ENCODE data around the gene PRR19. TPM values are rescaled to one million over a fixed set of nuclear protein-coding genes. Genes with fewer than 3 reads are reported as not detected.

The PRR19 gene
- polyA plus RNA-seq, 2 donors, result 0.81 to 1.1 TPM

DNA sequence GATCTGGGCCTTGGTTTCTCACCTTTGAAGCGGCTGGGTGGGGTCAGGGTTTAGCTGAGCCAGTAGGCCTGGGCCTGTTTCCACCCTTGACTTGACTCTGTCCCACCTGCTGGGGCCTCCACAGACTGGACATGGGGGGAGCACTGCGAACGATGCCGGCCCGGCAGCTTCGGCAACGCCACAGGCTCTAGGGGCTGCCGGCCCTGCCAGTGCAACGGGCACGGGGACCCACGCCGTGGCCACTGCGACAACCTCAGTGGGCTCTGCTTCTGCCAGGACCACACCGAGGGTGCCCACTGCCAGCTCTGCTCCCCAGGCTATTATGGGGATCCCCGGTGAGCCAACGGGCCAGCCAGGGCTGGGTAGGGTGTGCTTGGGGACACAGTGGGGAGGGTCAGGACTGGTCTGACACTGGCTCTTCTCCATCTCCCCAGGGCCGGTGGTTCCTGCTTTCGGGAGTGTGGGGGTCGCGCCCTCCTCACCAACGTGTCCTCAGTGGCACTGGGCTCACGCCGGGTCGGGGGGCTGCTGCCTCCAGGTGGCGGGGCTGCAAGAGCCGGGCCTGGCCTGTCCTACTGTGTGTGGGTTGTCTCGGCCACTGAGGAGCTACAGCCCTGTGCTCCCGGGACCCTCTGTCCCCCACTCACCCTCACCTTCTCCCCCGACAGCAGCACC is 51.5 kb downstream of the PRR19 start:
- Histone ChIP-seq H3K4me3 (ENCODE audit: low read depth in 1 of 2, low read length in 2 of 2) (no peak overlapping the region), H3K4me1 (ENCODE audit: control insufficient read depth in 2 of 2, insufficient read depth in 2 of 2, low read length in 1 of 2) (peaks cover 2 to 3% of the 10 kb centered on the region in 2 donors), H3K36me3 (ENCODE audit: control insufficient read depth in 2 of 2, insufficient read depth in 2 of 2, low read length in 1 of 2) (peaks cover 0 to 45% of the 10 kb centered on the region in 2 donors), H3K9me3 (ENCODE audit: control insufficient read depth in 2 of 2, insufficient read depth in 1 of 2, low read depth in 1 of 2, low read length in 1 of 2) (no peaks in the 10 kb centered on the region), H3K27ac (ENCODE audit: low read depth in 2 of 2, low read length in 1 of 2) (no peak overlapping the region), H3K27me3 (ENCODE audit: control insufficient read depth in 1 of 2, insufficient read depth in 2 of 2, low read length in 2 of 2) (no peaks in the 10 kb centered on the region)
- WGBS, 2 donors, result 95 to 96% methylated on average over 29 of the region's 29 CpGs

DNA sequence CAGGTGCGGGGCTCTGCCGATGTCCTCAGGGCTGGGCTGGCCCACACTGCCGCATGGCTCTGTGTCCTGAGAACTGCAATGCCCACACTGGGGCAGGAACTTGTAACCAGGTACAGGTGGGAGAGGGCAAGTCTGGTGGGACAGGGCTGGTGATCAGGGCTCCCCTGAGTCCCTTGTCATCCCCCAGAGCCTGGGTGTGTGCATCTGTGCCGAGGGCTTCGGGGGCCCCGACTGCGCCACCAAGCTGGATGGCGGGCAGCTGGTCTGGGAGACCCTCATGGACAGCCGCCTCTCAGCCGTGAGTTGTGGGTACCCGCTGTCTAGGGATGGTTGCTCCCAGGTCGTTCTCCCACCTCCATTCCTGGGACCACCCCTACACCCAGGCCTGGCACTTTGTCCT is 54.0 kb downstream of the PRR19 start:
- Histone ChIP-seq H3K4me1 (ENCODE audit: control insufficient read depth in 2 of 2, insufficient read depth in 2 of 2, low read length in 1 of 2) (peaks cover 2 to 3% of the 10 kb centered on the region in 2 donors), H3K9me3 (ENCODE audit: control insufficient read depth in 2 of 2, insufficient read depth in 1 of 2, low read depth in 1 of 2, low read length in 1 of 2) (no peaks in the 10 kb centered on the region), H3K4me3 (ENCODE audit: low read depth in 1 of 2, low read length in 2 of 2) (no peak overlapping the region), H3K27ac (ENCODE audit: low read depth in 2 of 2, low read length in 1 of 2) (no peak overlapping the region), H3K36me3 (ENCODE audit: control insufficient read depth in 2 of 2, insufficient read depth in 2 of 2, low read length in 1 of 2) (peaks cover 0 to 40% of the 10 kb centered on the region in 2 donors), H3K27me3 (ENCODE audit: control insufficient read depth in 1 of 2, insufficient read depth in 2 of 2, low read length in 2 of 2) (no peaks in the 10 kb centered on the region)
- 93 to 94% methylated on average over 12 of the region's 12 CpGs for WGBS, 2 donors

DNA sequence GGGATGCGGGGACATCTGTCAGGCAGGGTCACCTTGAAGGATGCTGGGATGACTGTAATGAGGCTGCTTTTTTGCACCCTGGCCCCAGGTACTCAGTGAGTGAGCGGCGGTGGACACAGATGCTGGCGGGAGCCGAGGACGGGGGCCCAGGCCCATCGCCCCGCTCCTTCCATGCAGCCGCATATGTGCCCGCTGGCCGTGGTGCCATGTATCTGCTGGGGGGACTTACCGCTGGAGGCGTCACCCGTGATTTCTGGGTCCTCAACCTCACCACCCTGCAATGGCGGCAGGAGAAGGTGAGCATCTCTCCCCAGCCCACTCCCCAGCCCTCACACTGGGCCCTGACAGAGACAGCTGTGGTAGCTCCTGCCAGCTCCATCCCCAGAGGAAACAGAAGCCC is 54.8 kb downstream of the PRR19 start:
- Histone ChIP-seq H3K36me3 (ENCODE audit: control insufficient read depth in 2 of 2, insufficient read depth in 2 of 2, low read length in 1 of 2) (peaks cover 0 to 35% of the 10 kb centered on the region in 2 donors), H3K4me3 (ENCODE audit: low read depth in 1 of 2, low read length in 2 of 2) (no peak overlapping the region), H3K9me3 (ENCODE audit: control insufficient read depth in 2 of 2, insufficient read depth in 1 of 2, low read depth in 1 of 2, low read length in 1 of 2) (no peaks in the 10 kb centered on the region), H3K27ac (ENCODE audit: low read depth in 2 of 2, low read length in 1 of 2) (no peak overlapping the region), H3K4me1 (ENCODE audit: control insufficient read depth in 2 of 2, insufficient read depth in 2 of 2, low read length in 1 of 2) (peaks cover 2 to 3% of the 10 kb centered on the region in 2 donors), H3K27me3 (ENCODE audit: control insufficient read depth in 1 of 2, insufficient read depth in 2 of 2, low read length in 2 of 2) (no peaks in the 10 kb centered on the region)
- 97% methylated on average over 15 of the region's 15 CpGs for WGBS, 2 donors

DNA sequence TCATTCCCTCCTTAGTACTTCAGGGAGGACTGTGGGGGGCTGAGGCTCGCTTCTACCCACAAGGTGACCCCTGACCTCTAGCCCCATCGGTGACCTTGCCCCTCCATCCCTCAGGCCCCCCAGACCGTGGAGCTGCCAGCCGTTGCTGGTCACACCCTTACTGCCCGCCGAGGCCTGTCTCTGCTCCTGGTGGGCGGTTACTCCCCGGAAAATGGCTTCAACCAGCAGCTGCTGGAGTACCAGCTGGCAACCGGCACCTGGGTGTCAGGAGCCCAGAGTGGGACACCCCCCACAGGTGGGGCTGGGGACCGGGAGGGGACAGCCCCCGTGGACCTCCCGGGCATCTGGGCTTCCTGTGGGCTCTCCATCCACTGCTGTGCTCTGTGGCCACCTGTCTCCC is 55.4 kb downstream of the PRR19 start:
- Histone ChIP-seq H3K4me3 (ENCODE audit: low read depth in 1 of 2, low read length in 2 of 2) (no peak overlapping the region), H3K27me3 (ENCODE audit: control insufficient read depth in 1 of 2, insufficient read depth in 2 of 2, low read length in 2 of 2) (no peaks in the 10 kb centered on the region), H3K4me1 (ENCODE audit: control insufficient read depth in 2 of 2, insufficient read depth in 2 of 2, low read length in 1 of 2) (peaks cover under 1 to 1% of the 10 kb centered on the region in 2 donors), H3K36me3 (ENCODE audit: control insufficient read depth in 2 of 2, insufficient read depth in 2 of 2, low read length in 1 of 2) (peaks cover 0 to 40% of the 10 kb centered on the region in 2 donors), H3K9me3 (ENCODE audit: control insufficient read depth in 2 of 2, insufficient read depth in 1 of 2, low read depth in 1 of 2, low read length in 1 of 2) (no peaks in the 10 kb centered on the region), H3K27ac (ENCODE audit: low read depth in 2 of 2, low read length in 1 of 2) (no peak overlapping the region)
- WGBS, 2 donors, result 84 to 86% methylated on average over 12 of the region's 12 CpGs

Other genes with a start within 250 kb of the PRR19 start
- 1 to 10 TPM; 1.1 to 1.4 TPM for gene GRIK5, start 231.9 kb upstream of the PRR19 start, polyA plus RNA-seq
- 1 to 10 TPM; 6.5 to 8.9 TPM for gene ZNF574, start 226.0 kb upstream of the PRR19 start, polyA plus RNA-seq
- under 1 TPM; 0.39 to 0.79 TPM for gene POU2F2, start 169.7 kb upstream of the PRR19 start, polyA plus RNA-seq
- 10 to 100 TPM; 20.7 to 21.9 TPM for gene DEDD2, start 84.5 kb upstream of the PRR19 start, polyA plus RNA-seq
- gene ZNF526, start 81.8 kb upstream of the PRR19 start, polyA plus RNA-seq, result 1 to 10 TPM; 2.3 to 3.6 TPM
- gene GSK3A, start 59.5 kb upstream of the PRR19 start, polyA plus RNA-seq, result 10 to 100 TPM; 32.9 TPM
- gene ERF, start 47.0 kb upstream of the PRR19 start, polyA plus RNA-seq, result 10 to 100 TPM; 19.5 to 29.6 TPM
- gene CIC, start 32.9 kb upstream of the PRR19 start, polyA plus RNA-seq, result 10 to 100 TPM; 20.6 to 35.2 TPM
- gene PAFAH1B3, start 492 bp downstream of the PRR19 start, polyA plus RNA-seq, result 10 to 100 TPM; 35.7 to 38.1 TPM
- gene TMEM145, start 11.2 kb downstream of the PRR19 start, polyA plus RNA-seq, result under 1 TPM; 0.04 to 0.08 TPM
- 1 to 10 TPM; 4.4 to 8.6 TPM for gene MEGF8, start 23.5 kb downstream of the PRR19 start, polyA plus RNA-seq
- 1,000 to 10,000 TPM; 5,144 to 7,132 TPM for gene CNFN, start 88.2 kb downstream of the PRR19 start, polyA plus RNA-seq
- 10 to 100 TPM in 1 of 2 donors, 1 to 10 TPM in 1; 9.2 to 11.4 TPM for gene LIPE, start 125.3 kb downstream of the PRR19 start, polyA plus RNA-seq
- gene CXCL17, start 140.8 kb downstream of the PRR19 start, polyA plus RNA-seq, result 100 to 1,000 TPM; 107 to 171 TPM
- gene CEACAM1, start 226.3 kb downstream of the PRR19 start, polyA plus RNA-seq, result 10 to 100 TPM; 38.8 to 68.9 TPM